HepG2 (cell line): ENCODE results near the gene DIS3L2. TPM values are rescaled to one million over a fixed set of nuclear protein-coding genes. Genes with fewer than 3 reads are reported as not detected.

Experiments used
- CTCF ChIP-seq: sonication (generic); formaldehyde crosslinking; IDR thresholded peaks from 2 replicates; pipeline ENCODE4 v1.5.0; 2020; ENCODE audit warnings: mild to moderate bottlenecking, missing genetic modification reagents, moderate library complexity
- YEATS4 ChIP-seq: sonication (generic); formaldehyde crosslinking; IDR thresholded peaks from 2 replicates; pipeline ENCODE4 v1.4.0; 2020; ENCODE audit warnings: missing genetic modification reagents, borderline replicate concordance
- ZBTB38 ChIP-seq: sonication (generic); formaldehyde crosslinking; IDR thresholded peaks from 2 replicates; pipeline ENCODE4 v1.5.1; 2020; ENCODE audit warnings: mild to moderate bottlenecking, missing genetic modification reagents
- ZFP36L2 ChIP-seq: sonication (generic); formaldehyde crosslinking; IDR thresholded peaks from 2 replicates; pipeline ENCODE4 v1.4.0; 2020; ENCODE audit warnings: missing genetic modification reagents
- ZNF687 ChIP-seq: sonication (generic); formaldehyde crosslinking; IDR thresholded peaks from 2 replicates; pipeline ENCODE4 v1.5.1; 2020; ENCODE audit warnings: mild to moderate bottlenecking, missing genetic modification reagents, moderate library complexity
- ZNF768 ChIP-seq: sonication (generic); formaldehyde crosslinking; IDR thresholded peaks from 2 replicates; pipeline ENCODE4 v1.4.0; 2020; ENCODE audit warnings: missing genetic modification reagents
- ZSCAN21 ChIP-seq: sonication (generic); formaldehyde crosslinking; IDR thresholded peaks from 2 replicates; pipeline ENCODE4 v1.8.0; 2022; ENCODE audit warnings: mild to moderate bottlenecking, missing genetic modification reagents, moderate library complexity, borderline replicate concordance
- polyA plus RNA-seq, 8 experiments: library from polyadenylated mRNA; depleted of rRNA in 3 of 8; stranded (reverse) in 7 of 8; unstranded in 1 of 8; fragments of >200 nt; fragmentation: Illumina TruSeq in 4 of 8; extraction: Trizol in 4 of 8; gene quantifications; 2 replicates each; pipeline versions ENCODE4 v1.2.1 to v1.2.3, GENCODE V29; 2011 to 2016; ENCODE audit warnings: low read depth in 4 of 8, missing spikeins in 1 of 8, mixed read lengths in 1 of 8; ENCODE audit not compliant: insufficient read depth in 1 of 8
- total RNA-seq, 5 experiments: library from RNA; depleted of rRNA; stranded (reverse); fragments of >200 nt; fragmentation: Illumina TruSeq; extraction: Trizol; gene quantifications; 2 replicates each; pipeline ENCODE4 v1.2.3, GENCODE V29; 2016; ENCODE audit warnings: low read depth in 1 of 5

The DIS3L2 gene
- total and polyA plus RNA-seq, 2 of the 13 experiments (the other 11 are each of a cell fraction or from before 2014, with no cell fraction given) = 7.0 to 23.9 TPM

- TF ChIP-seq CTCF (CRISPR knock-in tag) (peak; percentile 48), ZNF687 (CRISPR knock-in tag) (peak; percentile 58), ZSCAN21 (CRISPR knock-in tag) (0 out of 2 replicates have a peak, but pooled peaks have one; percentile 22), ZFP36L2 (CRISPR knock-in tag) (no peak), ZNF768 (CRISPR knock-in tag) (0 out of 2 replicates have a peak, but pooled peaks have one; percentile 15), YEATS4 (CRISPR knock-in tag) (0 out of 2 replicates have a peak, but pooled peaks have one; percentile 20), ZBTB38 (CRISPR knock-in tag) (no peak; the same call in 1 of the 2 replicates)
Observed at GRCh38 chr2:231934441-231935206, 26.9 kb upstream of the DIS3L2 start (continued).
